Effector CD4-positive, alpha-beta T cell (primary cell): ENCODE results near the gene ARHGAP20.

Experiments
- DNase-seq: peaks from one replicate; pipeline ENCODE4 v3.0.0-alpha.2; 2020

Gene ARHGAP20

DNA sequence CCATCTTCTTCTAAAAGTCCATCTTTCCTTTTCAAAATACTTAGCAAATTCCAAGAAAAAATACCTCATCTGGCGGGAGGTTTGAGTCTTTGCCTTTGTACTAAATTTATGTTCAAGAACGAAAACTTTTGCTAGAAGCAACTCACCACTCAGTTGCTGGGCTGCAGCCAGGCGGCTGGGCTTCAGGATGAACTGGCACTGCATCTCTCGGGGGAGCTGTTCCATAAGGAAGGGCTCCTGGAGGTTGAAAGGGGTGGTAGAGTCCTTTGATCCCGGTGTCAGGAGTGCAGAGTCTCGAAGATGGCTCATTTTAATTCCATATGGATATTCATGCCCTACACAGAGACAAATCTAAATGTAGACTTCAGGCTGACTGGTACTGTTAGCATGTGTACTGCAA is 105.8 kb downstream of the ARHGAP20 start:
- DNase-seq: no peak

DNA sequence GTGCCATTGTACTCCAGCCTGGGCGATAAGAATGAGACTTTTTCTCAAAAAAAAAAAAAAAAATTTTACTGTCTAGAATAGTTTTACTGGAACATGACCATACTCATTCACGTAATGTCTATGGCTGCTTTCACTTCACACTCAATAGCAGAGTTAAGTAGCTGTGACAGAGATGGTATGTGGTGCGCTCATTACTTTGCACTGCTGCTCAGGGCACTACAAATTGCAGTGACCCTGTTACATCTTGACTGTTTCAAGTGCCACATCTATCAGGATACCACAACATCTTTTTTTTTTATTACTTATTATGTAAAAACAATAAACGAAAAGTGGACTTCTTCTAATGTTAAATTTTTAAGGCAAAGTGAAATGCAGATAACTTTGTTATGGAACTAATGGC is 110.3 kb downstream of the ARHGAP20 start:
- no peak for DNase-seq

GRCh38 chr11:110600322-110600721 is 111.9 kb downstream of the ARHGAP20 start:
- DNase-seq: no peak

DNA sequence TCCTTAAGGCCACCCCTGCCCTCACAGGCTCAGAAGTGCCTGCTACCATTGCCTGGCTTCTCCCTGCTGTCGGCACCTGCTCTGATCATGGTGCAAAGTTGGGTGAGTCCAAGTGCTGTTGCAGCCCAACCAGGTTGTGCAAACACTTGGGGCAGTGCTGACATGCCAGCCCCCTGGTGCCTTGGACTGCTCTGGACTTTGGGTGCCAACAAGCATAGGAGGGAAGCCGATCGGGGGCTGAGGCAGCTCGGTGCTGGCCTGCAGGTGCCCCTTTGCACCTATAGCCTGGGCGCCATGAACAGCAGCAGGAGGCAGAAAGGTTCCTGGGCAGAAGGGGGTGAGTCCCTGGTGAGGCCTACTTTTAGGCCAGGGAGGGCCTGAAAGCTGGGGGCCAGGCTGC is 113.0 kb downstream of the ARHGAP20 start:
- DNase-seq: no peak

GRCh38 chr11:110598725-110599124 is 113.5 kb downstream of the ARHGAP20 start:
- DNase-seq: no peak

DNA sequence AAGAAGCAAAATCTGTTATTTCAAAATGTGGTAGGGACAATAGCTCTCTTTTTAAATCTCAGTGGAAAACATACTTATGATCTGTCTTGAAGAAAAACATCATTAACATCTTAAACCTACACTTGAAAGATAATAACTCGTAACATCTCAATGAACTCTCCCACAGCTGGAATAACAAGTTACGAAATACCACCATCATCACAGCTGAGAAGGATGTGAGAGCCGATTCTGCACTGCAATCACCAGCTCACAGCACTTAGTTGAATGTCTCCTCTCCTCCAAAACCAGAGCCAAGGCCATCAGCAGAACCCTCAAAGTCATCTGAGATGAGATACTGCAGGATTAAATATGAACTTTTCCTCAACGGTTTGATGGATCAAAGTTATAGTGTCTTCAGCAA is 124.3 kb downstream of the ARHGAP20 start:
- no peak for DNase-seq

DNA sequence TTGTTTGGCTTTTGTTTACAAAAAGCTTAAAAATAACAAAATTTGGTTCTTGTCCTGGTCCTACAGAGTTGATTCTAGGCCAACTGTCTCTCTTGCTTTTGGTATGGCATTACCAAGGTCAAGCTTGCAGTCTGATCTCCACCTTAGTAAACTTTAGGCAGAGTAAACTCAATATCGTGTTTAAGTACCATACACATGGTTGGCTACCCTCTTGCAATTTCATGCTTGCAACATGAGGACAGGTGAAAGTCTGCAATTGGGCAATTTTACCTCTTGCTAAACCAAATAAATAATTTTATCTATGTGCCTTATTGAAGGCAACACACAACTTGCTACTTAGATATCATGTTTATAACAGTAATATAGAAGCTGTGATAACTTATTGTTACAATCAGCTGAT is 125.1 kb downstream of the ARHGAP20 start:
- no peak for DNase-seq

- DNase-seq: no peak
These were observed 128.1 kb downstream of the ARHGAP20 start for GRCh38 chr11:110584150-110584549.

- no peak for DNase-seq
These were observed 129.4 kb downstream of the ARHGAP20 start for GRCh38 chr11:110582728-110583432.

DNA sequence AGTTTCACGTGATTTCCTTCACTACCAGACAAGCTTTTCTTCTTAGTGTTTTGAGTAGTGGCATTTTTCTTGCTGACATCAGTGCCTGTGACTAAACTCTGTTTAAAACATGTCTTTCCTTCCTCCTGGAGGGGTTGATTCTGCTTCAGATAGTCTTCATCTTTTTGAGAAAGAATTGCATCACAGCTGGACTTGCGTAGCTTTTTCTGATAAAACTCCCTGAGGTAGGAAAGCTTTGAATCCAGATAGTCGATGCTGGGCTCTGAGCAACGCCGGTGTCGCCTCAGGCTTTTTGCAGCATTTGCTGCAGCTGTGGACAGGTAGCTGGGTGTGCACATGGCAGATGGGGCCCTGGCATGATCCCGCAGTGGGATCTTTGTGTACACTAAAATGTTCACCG is 131.7 kb downstream of the ARHGAP20 start:
- no peak for DNase-seq

DNA sequence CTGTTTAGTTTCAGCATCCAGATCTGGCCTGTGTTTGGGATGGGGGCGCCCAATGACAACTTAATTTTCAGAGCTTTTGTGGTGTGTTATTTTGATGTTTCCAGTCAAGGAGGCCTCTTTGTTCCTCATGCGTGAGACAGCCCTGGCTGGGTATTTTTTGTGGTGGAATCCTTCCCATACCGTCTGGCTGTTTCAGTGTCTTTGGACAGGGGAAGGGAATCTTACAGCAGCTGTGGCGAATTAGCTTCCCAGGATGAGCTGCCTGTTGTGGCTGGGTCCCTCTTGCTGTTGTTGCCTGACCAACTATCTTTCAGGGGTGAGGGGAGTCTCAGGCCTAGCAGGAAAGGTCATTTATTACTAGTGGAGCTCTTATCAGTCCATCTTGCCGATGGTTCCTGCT is 138.8 kb downstream of the ARHGAP20 start:
- DNase-seq: no peak

DNA sequence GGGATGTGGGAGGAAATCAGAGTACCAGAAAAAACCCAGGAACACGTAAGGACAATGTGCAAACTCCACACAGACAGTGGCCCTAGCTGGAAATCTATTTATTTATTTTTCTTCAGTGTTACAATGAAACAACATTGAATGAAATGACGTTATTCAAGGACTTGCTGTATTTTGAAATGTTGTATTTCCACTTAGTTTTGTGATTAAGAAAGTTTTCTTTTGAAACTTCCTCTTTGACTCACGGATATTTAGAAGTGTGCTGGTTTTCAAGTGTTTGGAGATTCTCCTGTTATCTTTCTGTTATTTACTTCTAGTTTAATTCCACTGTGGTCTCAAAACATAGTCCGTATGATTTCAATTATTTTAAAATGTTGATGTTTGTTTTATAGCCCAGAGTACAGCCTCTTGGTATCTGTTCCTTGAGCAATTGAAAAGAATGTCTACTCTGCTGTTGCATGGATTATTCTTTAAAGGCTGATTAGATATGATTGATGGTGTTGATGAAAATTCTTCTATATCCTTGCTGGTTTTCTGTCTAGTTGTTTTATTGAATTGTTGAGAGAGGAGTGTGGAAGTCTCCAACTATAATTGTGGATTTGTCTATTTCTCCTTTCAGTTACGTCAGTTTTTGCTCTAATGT is 141.0 kb downstream of the ARHGAP20 start:
- no peak for DNase-seq

DNA sequence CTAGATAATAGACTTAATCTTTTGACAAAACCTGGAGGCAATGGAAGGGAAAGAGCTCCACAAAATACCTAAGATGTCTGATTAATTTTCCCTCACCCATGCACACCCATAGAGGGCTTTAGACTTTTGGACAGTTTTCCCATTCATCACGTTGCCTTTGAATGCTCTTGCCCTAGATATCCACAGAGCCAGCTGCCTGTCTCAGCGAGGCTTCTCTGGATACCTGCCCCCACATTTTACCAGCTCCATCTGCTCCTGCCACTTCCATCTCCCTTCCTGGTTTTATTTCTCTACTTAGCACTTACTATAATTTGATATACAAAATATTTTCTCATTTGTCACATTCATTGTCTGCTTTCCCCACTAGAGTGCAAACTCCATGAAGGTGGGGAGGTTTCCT is 145.7 kb downstream of the ARHGAP20 start:
- no peak for DNase-seq

- no peak for DNase-seq
These were observed 146.6 kb downstream of the ARHGAP20 start for GRCh38 chr11:110565357-110566336.

DNA sequence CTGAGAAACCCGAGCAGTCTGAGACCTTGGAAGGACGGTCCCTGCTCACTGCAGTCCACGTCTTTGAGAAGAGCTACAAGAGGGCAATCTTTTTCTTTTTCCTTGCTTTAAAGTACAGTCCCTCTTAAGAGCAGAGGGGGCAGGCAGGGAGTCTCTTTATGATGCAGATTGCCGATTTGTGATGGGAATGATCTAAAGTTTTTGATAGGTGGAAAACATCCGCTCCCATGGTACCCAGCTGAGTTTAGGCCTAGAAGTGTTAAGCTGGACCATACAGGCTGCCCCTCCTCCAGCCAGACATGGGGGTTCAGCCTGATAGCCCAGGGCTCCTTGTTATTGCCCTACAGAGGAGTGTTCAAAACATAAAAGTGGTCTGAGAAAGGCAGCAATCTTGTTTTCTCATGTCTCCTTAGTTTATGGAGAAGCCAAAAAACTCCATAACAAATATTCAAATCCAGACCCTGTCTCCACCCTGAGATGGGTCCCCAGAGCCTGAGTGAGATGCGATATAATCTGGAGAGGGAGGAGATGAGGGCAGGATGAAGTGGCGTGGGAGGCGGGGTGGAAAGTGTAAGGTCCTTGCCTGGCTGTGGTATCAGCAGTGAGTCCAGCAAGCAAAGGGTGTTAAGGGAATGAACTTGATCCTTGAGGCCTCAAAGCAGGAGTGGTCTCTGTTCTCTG is 147.4 kb downstream of the ARHGAP20 start:
- DNase-seq: no peak

GRCh38 chr11:110544779-110545178 is 167.5 kb downstream of the ARHGAP20 start:
- DNase-seq: no peak

- DNase-seq: no peak
These were observed 174.1 kb downstream of the ARHGAP20 start for GRCh38 chr11:110538154-110538553.

- DNase-seq: no peak
These were observed 181.1 kb downstream of the ARHGAP20 start for GRCh38 chr11:110530900-110531741.

DNA sequence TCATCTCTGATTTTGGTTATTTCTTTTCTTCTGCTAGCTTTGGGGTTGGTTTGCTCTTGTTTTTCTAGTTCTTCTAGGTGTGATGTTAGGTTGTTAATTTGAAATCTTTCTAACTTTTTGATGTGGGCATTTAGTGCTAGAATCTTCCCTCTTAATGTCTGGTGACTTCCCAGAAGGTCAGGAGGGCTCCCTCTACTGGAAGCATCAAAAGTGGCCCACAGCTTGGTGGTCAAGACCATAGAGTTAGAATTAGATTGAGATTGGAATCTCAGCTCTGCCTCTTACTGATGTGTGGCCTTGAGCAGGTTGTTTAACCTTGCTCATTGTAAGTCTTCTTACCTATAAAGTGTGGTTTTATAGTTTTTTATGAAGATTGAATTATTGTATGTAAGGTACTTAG is 183.2 kb downstream of the ARHGAP20 start:
- no peak for DNase-seq

DNA sequence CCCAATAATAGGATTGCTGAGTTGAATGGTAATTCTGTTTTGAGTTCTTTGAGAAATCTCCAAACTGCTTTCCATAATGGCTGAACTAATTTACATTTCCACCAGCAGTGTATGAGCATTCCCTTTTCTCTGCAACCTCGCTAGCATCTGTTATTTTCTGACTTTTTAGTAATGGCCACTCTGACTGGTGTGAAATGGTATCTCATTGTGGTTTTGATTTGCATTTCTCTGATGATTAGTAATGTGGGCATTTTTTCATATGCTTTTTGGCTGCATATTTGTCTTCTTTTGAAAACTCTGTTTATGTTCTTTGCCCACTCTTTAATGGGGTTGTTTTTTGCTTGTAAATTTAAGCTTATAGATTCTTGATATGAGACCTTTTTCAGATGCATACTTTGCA is 185.1 kb downstream of the ARHGAP20 start:
- DNase-seq: no peak
